ENCODE data around the gene TRIM44.

DNA sequence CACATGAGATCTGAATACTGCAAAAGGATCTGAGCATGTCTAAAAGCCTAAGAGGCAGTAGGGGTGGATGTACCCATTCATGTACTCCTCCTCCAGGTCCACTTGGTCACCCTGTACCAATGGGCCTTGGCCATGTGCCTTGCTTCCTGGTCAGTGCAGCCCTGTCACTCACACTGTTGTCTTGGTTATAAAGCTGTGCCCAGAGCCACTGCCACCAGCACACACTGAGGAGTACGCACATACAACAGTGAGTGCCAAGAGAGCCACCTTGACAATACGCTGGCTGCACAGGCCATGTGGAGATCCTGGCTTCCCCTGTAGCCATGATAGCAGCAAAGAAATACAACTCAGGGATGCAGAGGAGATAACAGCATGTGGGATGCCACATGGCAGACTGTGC lies 184.9 kb downstream of the TRIM44 start:
- TF ChIP-seq ZNF274 (IDR thresholded peaks at IDR 0.05; ENCODE audit: low read depth, low read length), result no peak
- TF ChIP-seq YY1 (IDR thresholded peaks at IDR 0.05; ENCODE audit: insufficient read depth, insufficient read length), result no peak

Data from NT2/D1 (cell line).